Limb (tissue), 2 donors: ENCODE data around the gene RXRA.

Experiments
- DNase-seq, 2 donors: peaks; one replicate each; pipeline ENCODE4 v3.0.0-alpha.2; 2016; ENCODE audit errors: extremely low spot score in 2 of 2

Gene RXRA

DNA sequence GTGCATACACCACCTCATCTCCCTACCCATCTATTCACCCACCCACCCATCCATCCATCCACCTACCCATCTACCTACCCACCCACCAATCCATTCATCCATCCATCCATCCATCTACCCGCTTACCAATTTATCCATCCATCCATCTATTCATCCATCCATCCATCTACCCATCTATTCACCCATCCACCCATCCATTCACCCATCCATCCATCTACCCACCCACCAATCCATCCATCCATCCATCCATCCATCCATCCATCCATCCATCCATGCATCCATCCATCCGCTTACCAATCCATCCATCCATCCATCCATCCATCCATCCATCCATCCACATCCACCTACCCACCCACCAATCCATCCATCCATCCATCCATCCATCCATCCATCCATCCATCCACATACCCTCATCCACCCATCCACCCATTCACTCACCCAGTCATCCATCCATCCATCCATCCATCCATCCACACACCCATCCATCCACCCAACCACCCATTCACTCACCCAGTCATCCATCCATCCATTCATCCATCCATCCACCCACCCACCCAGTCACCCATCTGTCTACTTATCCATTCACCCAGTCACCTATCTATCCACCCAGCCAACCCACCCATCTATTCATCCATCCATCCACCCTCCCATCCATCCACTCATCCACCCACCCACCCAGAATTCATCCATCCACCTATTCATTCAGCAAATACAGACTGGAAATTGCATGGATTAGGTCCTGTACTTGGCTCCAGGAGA lies 125.6 kb downstream of the RXRA start:
- no peak for DNase-seq

DNA sequence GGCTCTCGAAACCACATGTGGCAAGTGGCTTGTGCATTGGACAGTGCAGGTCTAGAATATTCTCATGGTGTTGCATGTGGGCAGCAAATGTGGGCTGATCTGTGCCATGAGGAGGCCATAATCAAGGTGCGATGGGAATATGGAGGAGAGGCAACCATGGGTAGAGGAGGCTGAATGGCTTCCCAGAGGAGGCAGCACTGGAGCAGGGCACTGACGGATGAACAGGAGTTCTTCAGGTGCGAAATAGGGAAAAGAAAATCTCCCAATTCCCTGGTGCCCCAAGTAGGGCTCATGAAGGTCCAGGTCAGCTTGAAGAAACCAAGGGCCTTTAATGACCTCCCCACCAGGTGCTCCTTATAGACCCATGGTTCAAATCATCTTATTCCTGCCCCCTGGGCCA lies 126.5 kb downstream of the RXRA start:
- no peak for DNase-seq

DNA sequence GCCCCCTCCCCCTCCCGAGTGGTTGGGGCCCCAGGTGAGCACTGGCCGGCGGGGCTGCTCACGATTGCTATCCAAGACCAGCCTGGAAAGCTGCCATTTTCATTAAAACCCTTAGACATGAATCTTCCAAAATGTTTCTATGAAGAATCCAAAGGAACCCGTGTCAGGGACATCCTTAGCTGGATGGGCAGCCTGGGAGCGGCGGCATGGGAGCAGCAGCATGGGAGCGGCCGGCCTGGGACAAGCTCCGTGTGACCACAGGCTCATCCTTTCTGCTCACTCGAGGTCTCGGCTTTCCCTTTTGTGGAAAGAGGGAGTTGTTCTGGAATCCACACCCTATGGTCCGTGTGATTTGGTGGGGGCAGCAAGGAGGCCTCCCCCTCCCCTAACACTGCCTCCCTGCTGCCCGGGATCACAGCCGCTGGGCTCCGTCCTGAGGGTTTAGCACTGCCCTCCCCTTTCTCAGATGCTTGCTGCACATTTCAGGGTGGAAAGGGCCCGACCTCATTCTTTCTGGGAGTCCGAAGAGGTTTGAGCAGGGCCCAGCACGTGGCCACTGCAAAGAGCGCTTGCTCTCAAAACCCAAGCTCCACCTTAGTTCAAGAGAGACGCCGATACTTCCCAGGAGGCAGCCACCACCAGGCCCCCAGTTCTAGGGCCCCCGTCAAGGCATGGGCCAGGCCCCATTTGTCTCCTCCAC lies 127.7 kb downstream of the RXRA start:
- DNase-seq = no peak

DNA sequence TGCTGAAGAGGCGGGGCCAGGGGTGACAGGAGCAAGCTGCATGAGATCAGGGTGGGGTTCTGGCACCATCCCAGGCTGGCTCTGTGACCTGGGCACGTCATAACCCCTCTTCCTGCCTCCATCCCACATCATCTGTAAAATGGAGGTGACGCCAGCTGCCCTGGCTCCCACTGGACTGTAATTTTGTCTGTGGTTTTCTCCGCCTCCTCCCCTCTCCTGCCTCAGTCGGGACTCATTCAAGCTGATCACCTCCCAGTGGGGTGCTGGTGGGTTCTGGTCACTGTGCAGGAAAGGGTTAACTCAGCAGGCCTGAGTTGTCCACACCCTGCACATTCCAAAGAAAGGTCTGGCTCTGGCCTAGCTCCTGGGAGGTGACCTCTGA lies 128.2 kb downstream of the RXRA start:
- DNase-seq = no peak

DNA sequence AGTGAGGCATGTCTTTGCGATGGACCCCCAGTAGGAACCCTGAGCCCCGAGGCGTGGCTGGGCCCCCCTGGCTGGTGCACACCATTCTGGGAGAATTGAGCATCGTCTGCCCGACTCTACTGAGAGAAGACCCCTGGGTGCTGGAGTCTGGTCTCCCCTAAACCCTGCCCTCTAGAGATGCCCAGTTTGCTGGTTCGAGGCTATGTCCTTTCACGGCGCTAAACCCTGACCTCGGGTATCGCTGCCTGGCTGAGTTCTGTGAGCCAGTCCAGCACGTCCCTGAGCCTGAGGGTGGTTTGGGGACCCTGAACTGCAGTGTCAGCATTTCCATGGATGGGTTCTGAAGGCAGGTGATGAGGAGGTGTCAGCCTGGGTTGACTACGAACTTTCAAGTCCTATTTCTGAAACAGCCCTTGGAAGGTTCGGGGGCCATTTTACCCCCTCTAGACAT lies 128.8 kb downstream of the RXRA start:
- no peak for DNase-seq

DNA sequence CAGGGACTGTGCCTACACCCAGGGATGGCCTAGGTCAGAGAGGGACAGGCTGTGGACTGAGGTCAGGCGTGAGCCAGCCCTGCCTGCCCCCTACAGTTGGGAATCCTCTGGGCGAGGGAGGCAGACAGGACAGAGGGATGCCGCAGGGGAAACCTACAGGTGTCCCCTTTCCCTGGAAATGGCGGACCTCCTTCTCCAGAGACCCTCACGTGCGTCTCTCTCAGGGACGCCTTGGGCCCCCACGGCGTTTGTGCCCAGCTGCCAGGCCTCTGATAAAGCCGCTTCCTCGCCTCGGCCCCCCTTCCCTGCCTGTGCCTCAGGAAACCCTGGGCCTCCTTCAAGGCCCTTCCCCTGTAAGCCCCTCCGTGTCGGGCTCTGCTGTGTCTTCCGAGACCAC lies 129.3 kb downstream of the RXRA start:
- no peak for DNase-seq

DNA sequence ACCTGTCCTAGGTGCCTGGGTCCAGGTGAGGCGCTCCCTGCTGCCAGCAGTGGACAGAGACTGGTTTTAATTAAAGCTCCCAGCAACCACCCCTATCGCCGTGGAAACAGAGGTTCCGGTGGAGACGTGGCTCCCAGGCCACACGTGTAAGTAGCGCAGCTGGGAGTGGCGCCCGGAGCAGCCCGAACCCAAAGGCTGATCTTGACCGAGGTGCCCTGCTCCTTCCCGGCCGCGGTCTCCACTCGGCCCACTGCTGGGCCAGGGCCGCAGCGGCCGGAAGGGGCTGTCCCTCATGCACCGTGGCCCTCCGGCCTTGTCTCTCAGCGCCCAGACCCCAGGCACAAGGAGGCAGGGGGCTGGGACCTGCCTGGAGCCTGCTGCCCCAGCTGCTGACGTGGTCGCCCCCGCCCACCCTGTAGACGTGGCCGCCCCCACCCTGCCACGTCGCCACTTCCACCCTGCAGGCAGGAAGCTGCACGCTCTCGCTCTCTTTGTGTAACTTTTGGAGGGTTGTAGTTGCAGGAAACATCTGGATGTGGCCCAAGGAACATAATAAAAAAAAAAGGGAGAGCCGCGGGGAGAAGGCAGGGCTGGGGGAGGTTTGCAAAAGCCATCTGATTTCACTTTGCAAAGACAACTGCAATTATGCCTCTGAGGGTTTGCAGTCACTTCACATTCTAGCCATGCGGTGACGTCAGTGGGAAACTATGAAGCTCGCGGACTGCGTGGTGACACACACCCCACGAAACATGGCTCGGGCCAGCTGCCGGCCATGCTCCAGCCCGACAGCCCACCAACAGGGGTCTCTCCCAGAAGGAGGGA lies 129.9 kb downstream of the RXRA start:
- DNase-seq = peak; percentile 91 to 93

DNA sequence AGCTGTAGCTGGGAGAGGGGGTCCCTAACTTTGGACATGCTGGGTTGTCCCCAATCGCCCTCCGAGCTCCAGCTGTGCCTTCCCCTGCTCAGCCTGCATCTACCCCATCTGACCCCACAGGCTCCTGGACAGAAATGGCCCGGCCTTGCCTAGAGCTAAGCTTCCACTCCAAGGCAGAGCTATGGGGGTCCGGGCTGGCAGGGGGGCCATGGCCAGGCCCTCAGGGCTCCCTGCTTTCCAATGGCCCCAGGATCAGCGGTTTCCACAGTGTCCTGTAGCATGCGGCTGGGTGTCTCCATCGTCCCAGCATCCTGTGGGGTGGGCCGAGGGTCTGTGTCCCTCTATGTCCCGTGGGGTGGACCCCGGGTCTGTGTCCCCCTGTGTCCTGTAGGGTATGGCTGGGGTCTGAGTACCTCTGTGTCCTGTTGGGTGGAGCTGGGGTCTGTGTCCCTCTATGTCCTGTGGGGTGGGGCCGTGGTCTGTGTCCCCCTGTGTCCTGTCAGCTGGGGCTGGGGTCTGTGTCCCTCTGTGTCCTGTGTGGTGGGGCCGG lies 130.6 kb downstream of the RXRA start:
- peak in 1 of 2 donors; percentile 54 for DNase-seq

DNA sequence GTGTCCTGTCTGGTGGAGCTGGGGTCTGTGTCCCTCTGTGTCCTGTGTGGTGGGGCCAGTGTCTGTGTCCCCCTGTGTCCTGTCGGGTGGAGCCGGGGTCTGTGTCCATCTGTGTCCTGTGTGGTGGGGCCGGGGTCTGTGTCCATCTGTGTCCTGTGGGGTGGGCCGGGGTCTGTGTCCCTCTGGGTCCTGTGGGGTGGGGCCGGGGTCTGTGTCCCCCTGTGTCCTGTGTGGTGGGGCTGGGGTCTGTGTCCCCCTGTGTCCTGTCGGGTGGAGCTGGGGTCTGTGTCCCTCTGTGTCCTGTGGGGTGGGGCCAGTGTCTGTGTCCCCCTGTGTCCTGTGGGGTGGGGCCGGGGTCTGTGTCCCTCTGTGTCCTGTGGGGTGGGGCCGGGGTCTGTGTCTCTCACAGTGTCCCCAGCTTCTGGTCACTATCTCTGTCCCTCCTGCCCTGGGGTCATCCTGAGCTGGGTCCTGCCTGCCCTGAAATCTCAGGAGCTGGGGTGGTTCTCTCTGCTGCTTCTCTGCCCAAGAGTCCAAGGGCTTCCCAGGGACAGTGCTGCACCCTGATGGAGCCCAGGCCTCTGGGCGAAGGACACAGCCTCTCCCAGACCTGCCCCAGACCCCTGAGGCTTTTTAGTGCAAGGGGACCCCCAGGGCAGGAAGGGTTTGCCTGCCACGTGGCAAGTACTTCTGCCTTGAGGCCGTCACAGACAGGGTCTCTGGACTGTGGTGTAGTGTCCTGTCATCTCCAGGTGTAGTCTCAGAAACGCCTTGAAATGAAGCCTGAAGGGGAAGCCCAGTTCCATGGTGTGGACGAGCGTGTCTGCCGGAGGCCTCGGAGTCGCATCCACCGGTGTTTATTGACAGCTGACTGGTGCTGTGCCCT lies 131.3 kb downstream of the RXRA start:
- no peak for DNase-seq

DNA sequence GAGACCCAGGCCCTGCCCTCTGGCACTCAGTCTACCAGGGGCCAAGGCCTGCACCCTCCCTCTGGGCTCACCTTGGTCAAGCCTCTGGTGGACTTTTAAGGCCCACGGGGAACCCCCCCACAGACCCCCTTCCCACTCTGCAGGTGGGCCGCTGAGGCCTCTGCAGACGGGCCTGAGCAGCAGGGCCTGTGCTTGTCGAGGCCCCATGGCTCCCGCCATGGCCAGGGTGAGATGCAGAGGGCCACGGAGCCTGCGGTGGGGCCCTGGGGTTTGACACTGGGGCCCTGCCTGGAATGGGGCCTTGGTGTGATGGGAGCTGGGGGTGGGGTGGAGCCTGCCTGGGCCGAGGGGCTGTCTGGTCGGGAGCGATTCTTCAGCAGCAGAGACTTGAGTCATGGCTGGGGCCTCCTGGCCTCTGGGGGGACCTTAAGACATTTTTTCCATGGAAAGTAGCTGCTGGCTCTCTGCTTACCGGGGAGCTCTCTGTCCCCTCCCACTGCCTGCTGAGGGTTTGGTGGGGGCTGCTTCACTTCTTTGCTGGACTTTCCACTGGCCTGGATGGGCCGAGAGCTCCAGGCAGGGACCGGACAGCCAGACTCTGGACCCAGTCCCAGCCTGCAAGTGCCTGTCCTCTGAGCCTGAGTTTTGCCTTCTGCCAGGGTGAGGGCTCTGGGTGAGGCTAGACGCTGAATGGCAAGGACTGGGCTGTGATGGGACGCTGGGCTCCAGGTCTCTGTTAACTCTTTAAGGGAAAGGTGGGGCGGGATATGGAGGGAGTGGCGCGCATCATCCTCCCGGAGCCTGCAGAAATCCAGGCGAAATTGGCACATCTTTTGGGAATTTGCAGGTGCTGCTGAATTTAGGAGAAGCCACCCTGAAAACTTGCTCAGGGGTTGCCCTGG lies 132.2 kb downstream of the RXRA start:
- peak; percentile 62 to 77 for DNase-seq

DNA sequence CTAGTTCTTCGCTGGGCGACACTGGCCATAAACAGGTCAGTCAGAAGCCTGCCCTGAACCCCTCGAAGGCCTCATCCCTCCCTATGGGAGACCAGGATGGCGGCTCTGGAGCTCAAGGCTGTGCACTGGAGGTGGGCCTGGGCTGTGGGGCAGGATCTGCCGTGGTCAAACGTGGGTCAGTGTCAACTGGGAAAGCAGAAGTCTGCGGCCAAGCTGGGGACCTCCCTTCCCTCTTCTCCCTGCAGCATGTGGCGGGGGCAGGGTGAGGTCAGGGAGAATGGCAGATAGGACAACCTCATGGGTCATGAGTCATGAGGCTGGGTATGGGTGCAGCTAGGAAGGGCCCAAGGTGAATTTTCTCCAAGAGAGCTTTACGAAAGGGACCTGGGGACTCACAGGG lies 132.9 kb downstream of the RXRA start:
- no peak for DNase-seq

DNA sequence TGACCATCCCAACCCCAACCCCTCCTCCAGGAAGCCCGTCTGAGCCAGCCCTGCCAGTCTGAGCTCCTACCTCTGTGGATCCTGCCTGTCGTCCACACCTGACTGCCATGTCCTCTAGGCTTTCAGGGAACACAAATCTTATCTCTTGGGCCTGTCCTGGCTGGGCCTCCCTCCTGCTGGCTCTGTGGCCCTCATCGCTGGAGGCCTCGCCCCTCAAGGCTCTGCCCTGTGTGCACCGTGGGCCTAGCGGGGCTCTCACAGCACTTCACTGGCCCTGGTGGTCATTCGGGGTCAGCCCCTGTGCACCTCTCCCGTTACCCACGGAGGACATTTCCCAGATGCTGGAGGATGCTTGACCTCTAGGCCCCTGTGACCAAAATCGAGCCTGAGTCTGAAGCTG lies 133.3 kb downstream of the RXRA start:
- no peak for DNase-seq

DNA sequence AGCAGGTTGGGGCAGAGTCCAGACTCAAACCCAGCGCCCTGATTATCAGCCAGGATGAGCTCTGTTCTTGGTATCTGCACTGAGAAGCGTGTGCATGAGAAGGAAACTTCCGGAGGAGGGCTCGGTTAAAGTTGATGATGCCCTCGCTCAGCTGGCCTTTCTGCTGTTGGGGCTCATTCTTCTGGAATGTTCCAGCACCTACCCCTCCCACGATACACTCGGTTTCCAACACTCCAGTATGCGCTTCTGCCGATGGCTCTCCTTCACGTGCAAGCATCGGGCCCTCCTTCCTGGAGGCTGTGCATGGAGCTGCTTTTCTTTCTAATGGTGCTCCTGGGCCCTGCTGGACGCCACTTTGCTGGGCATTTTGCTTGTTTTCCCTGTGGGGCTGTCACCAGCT lies 134.0 kb downstream of the RXRA start:
- no peak for DNase-seq

DNA sequence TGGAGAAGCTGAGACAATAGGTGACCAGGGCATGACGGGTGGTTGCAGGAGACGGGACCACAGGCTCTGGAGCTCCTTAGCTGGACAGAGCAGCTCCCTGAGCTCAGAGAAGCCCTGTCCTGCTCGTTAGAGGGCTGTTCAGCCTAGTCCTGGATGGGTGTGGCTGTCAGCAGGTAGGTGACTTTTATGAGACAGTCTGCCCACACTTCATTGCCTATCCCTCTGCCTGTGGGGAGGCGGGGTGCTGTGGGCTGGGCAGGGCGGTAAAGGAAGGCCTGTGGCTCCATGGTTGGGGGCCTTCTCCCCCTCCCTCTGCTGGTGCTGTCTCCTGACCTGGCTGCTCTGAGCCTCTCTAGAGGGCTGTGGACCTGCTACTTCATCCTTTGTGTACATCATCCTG lies 134.6 kb downstream of the RXRA start:
- no peak for DNase-seq

DNA sequence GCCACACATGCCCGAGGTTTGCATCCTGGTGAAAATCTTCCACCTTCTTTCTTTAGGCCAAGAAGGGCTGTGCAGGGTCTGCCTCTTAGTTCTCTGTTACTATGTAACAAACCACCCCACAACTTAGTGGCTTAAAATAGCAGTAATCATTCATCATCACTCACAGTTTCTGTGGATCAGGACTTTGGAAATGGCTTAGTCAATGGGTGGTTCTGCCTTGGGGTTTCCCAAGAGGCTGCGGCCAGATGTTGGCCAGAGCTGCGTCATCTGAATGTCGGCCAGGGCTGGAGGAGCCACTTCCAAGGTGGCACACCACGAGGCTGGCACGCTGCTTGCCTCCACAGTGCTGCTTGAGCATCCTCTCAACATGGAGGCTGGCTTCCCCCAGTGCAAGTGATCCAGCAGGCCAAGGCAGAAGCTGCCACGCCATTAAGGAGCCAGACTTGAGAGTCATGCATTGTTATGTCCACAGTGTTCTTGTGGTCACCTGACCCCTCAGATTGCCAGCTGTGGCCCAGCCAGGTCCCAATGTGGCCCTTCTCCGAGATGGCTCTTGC lies 135.2 kb downstream of the RXRA start:
- no peak for DNase-seq

DNA sequence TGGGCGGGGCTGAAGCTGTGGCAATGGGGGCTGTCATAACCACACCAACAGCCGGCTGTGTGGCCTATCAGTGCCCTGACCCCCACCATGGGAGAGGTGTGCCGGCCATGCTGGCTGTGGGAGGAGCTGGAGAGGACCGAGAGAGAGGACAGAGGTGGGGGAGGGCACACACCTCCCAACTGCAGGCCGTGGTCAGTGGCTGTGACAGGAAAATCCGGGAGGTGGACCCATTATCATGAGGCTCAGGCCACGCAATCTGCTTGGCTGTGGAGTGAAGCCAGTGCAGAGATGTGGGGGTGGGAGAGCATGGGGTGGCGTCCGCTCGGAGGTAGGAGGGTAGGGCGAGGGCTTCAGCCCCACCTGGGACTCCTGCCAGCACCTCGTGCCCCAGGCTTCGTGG lies 136.1 kb downstream of the RXRA start:
- DNase-seq = no peak

DNA sequence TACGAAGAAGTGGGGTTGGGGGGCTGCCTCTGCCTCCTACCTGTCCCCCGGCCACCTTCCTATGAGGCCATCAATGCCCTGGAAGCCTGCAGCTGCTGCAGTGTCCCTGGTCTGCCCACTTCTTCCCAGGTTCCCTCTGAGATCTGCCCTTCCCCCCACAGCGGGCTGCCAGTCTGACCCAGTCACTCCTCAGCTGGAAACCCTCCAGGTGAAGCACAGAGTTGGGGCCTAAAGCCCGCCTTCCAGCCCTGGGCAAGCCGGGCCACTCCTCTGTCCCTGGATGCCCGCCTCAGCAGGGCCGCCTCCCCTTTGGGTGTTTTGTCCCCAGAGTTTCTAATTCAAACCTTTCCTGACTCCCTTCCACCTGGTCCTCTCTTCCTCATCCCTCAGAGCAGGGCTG lies 137.0 kb downstream of the RXRA start:
- no peak for DNase-seq

DNA sequence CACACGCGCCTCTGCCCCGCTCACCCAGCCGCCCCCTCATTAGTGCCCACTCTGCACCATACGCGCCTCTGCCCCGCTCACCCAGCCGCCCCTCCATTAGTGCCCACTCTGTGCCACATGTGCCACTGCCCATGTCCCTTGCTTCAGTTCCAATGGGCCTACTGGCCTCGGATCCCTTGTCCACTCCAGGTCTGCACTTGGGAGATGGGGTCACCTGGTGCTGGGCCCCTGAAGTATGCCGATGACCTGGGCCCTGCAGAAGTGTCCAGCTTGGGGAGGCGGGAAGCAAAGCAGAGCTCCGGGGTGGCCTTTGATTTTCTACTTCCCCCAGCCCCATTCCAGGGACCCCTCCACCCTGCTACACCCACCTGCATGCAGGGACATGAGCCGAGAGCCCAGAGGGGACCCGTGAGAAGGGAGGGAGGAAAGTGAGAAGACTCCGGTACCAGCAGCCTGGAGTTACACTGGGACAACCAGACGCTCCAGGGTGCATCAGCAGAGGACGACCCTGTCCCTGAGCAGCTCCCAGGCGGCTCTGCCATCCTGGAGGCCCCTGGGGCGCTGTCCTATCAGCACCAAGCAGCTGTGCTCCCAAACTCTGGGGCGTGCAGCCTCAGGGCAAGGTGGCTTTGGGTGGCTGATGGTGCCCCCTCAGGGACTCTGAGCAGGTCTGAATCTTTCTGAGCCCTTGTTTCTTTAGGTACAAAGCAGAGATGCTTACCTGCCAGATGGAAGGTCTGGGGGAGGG lies 140.8 kb downstream of the RXRA start:
- no peak for DNase-seq

DNA sequence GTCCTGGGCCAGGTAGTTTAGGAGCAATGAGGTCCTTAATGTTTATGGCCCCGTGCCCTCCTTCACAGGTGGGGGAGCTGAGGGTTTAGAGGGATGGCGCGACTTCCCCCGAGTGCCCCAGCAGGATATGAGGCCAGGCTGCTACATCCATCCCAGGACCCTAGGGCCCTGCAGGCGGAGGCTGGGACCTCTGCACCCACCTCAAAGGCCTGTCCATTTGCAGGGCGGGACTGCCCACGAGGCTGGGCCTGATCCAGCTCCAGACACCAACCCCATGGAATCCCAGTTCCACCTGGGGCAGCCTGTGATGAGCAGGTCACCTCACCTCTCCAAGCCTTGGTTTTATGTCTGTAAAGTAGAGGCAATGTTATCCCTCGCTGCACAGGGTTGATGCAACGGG lies 142.1 kb downstream of the RXRA start:
- DNase-seq = no peak
